Right cardiac atrium (tissue), 5 donors: ENCODE results near the gene GALNT14. TPM values are rescaled to one million over a fixed set of nuclear protein-coding genes. Genes with fewer than 3 reads are reported as not detected.
A peak's percentile ranks its signal among the peaks of the same experiment; 100 is the strongest.
"Not testable (repeated sequence)": the region's sequence is repeated elsewhere in the genome, so short reads cannot be mapped to it uniquely, and the experiment has no call there.

Experiments used
- ATAC-seq, 2 donors: fragments of 200-7000 bp; cut with Tn5 transposase; one replicate each; pipeline versions ENCODE4 v1.8.0 to v1.9.1; 2020; ENCODE audit warnings: moderate library complexity in 2 of 2, mild to moderate bottlenecking in 1 of 2
- DNase-seq, 3 donors: peaks; one replicate each; pipeline ENCODE4 v3.0.0-alpha.2; 2020
- H3K27ac ChIP-seq: one replicate; pipeline ENCODE4 v1.5.1; 2013; ENCODE audit warnings: mild to moderate bottlenecking, low read length, control low read depth, moderate library complexity
- H3K27me3 ChIP-seq: one replicate; pipeline ENCODE4 v1.6.1; 2013; ENCODE audit not compliant: control insufficient read depth, insufficient read depth
- H3K4me1 ChIP-seq: one replicate; pipeline ENCODE4 v1.6.1; 2013; ENCODE audit warnings: low read length; ENCODE audit not compliant: control insufficient read depth, insufficient read depth
- H3K4me3 ChIP-seq: one replicate; pipeline ENCODE4 v1.5.1; 2013; ENCODE audit warnings: low read length, control low read depth
- H3K9me3 ChIP-seq: one replicate; pipeline ENCODE4 v1.6.1; 2013; ENCODE audit warnings: low read length; ENCODE audit not compliant: control insufficient read depth
- WGBS: extraction: QIAGEN DNeasy Blood & Tissue Kit; methylation state at CpG from one replicate; pipeline ENCODE4 v1.1.7; 2013; 5-methylcytosine and 5-hydroxymethylcytosine counted together
- intact Hi-C, 4 donors: fragments of 100-400 bp; cut with DNase I; formaldehyde crosslinking; loops; one replicate each; pipeline versions ENCODE4 v1.11.0 to v1.14.0; 2022 to 2023
- polyA plus RNA-seq: library from polyadenylated mRNA; stranded (reverse); fragments of 200-250 nt; gene quantifications from one replicate; pipeline ENCODE4 v1.2.3, GENCODE V29; 2013
- total RNA-seq, 4 donors: library from RNA; stranded (reverse); fragmentation: NEBNext Ultra II Directional; extraction: Animal tissue kit (Norgen Biotek cat#: 25700); gene quantifications; one replicate each; pipeline ENCODE4 v1.2.1, GENCODE V29; 2021
- donor health status: healthy with polysubstance abuse.
- donor health status: DM: no; HTN: yes; CAD: no.
- donor health status: DM: no; HTN: no; CAD: no.
- donor health status: DM: no; HTN: yes; CAD: no; lungs with severe emphysema.
- donor health status: DM: yes; HTN: yes; CAD: no.

The GALNT14 gene
- total and polyA plus RNA-seq, 5 donors, result 0.21 to 0.25 TPM; not detected in 3

GRCh38 chr2:30914456-30914855, 223.8 kb downstream of the GALNT14 start:
- DNase-seq (no peak), ATAC-seq (no peak)
- intact Hi-C loops, result no loop called here
- no peaks in the 10 kb centered on the region for H3K9me3 ChIP-seq
- H3K27ac ChIP-seq, result no peak overlapping the region
- no peak overlapping the region for H3K4me3 ChIP-seq
- no peaks in the 10 kb centered on the region for H3K4me1 ChIP-seq
- no peaks in the 10 kb centered on the region for H3K27me3 ChIP-seq
- 95% methylated on average over 5 of the region's 5 CpGs for WGBS

DNA sequence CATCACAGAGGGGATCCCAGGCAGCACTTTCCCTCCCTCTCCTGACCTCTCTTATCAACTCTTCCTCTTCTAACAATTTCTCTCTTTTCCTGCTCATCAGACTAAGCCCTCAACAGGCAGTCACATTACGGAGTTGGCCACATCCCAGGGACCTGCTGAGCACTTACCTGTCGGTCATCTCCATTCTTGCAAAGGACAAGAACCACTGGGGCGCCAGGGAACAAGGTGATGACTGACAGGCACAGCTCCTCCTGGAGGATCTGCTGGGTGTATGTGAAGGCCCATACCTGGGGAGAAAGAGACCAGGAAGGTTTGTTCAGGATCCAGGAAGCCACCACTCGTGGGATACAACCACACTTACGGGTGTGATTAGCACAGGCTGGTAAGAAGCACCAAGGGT, 226.2 kb downstream of the GALNT14 start:
- no peak for ATAC-seq
- intact Hi-C loops, result no loop called here

DNA sequence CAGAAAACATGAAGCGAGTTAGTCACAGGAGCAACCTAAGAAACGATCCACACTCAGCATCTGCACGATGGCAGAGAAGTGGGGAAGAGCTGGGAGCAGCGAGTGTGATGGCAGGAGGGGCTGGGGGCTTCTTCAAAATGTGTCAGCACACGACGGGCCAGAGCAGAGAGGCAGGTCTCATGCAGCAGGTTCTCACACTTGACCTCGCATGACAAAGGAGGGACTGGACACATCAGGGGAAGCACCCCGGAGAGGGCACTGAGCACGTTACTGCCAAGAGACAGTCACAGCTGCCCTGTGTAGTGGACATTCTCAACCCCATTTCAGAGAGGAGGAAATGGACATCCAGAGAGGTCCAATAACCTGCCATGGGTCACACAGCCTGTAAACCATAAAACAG, 226.9 kb downstream of the GALNT14 start:
- intact Hi-C loops, result no loop called here
- DNase-seq (no peak), ATAC-seq (no peak)
- Histone ChIP-seq H3K4me1 (no peaks in the 10 kb centered on the region), H3K27ac (no peak overlapping the region), H3K27me3 (no peaks in the 10 kb centered on the region), H3K9me3 (no peaks in the 10 kb centered on the region), H3K4me3 (no peak overlapping the region)
- WGBS, result 86% methylated on average over 9 of the region's 9 CpGs

More for the DNA sequence above, 226.2 kb downstream of the GALNT14 start:
- Histone ChIP-seq H3K27me3 (no peaks in the 10 kb centered on the region), H3K27ac (no peak overlapping the region), H3K9me3 (no peaks in the 10 kb centered on the region), H3K4me1 (no peaks in the 10 kb centered on the region), H3K4me3 (no peak overlapping the region)
- 91% methylated on average over 5 of the region's 5 CpGs for WGBS
- DNase-seq, result no peak

- Histone ChIP-seq H3K4me3 (no peak overlapping the region), H3K9me3 (no peaks in the 10 kb centered on the region), H3K27ac (no peak overlapping the region), H3K4me1 (no peaks in the 10 kb centered on the region), H3K27me3 (no peaks in the 10 kb centered on the region)
- WGBS, result 95% methylated on average over 7 of the region's 7 CpGs
- ATAC-seq, result no peak
- DNase-seq, result no peak
- intact Hi-C loops, result no loop called here
Observed at GRCh38 chr2:30910686-30911085, 227.6 kb downstream of the GALNT14 start.

DNA sequence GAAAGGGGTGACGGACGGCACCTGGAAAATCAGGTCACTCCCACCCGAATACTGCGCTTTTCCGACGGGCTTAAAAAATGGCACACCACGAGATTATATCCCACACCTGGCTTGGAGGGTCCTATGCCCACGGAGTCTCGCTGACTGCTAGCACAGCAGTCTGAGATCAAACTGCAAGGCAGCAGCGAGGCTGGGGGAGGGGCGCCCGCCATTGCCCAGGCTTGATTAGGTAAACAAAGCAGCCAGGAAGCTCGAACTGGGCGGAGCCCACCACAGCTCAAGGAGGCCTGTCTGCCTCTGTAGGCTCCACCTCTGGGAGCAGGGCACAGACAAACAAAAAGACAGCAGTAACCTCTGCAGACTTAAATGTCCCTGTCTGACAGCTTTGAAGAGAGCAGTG, 233.8 kb downstream of the GALNT14 start:
- H3K9me3 ChIP-seq, DNase-seq, intact Hi-C loops, ATAC-seq, H3K4me1 ChIP-seq, H3K4me3 ChIP-seq, H3K27ac ChIP-seq, H3K27me3 ChIP-seq: not testable (repeated sequence)
- 75% methylated on average over 12 of the region's 14 CpGs for WGBS

DNA sequence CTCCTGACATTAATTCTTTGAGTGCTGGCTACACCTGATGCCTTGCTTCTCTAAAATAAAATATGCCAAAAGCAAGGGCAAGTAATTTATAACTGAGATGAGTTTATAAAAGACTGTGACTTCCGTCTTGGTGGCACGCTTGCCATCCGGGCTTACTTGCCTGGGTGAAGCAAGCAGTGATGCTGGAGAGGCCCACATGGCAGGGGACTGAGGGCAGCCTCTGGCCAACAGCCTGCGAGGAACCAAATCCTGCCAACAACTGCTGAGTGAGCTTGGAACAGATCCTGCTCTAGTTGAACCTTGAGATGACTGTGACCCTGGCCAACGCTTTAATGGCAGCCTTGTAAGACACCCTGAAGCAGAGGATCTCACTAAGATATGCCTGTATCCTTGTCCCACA, 234.9 kb downstream of the GALNT14 start:
- no peaks in the 10 kb centered on the region for H3K9me3 ChIP-seq
- H3K4me1 ChIP-seq, result no peaks in the 10 kb centered on the region
- no peak overlapping the region for H3K27ac ChIP-seq
- WGBS, result 90% methylated on average over 5 of the region's 5 CpGs
- no peaks in the 10 kb centered on the region for H3K27me3 ChIP-seq
- ATAC-seq, result no peak
- no peak overlapping the region for H3K4me3 ChIP-seq
- no peak for DNase-seq
- intact Hi-C loops, result no loop called here

DNA sequence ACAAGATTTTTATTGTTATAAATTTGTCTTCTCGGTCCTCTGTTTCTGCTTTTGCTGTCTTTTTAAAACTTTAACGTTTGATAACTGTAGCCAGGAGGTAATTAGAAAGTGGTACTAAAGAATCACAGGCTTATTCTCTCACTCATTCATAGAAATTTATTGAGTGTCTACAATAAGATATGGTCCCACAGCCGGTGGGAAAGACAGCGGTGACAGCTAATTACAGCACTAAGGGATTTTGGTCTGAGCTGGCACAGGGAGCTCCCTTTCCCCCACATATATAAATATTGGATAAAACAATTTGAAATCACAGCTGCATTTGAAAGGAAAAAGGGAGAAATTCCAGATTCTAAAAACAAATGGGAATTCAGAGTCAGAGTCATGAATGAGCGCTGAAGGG, 237.9 kb downstream of the GALNT14 start:
- Histone ChIP-seq H3K9me3 (no peaks in the 10 kb centered on the region), H3K4me3 (no peak overlapping the region), H3K4me1 (no peaks in the 10 kb centered on the region), H3K27ac (no peak overlapping the region), H3K27me3 (no peaks in the 10 kb centered on the region)
- intact Hi-C loops, result no loop called here
- ATAC-seq, result no peak
- DNase-seq, result no peak
- WGBS, result 61% methylated on average over 5 of the region's 5 CpGs

GRCh38 chr2:30899516-30900054, 238.7 kb downstream of the GALNT14 start:
- no peak overlapping the region for H3K4me3 ChIP-seq
- no peaks in the 10 kb centered on the region for H3K9me3 ChIP-seq
- WGBS, result 89% methylated on average over 14 of the region's 14 CpGs
- ATAC-seq, result no peak
- intact Hi-C loops, result no loop called here
- H3K4me1 ChIP-seq, result no peaks in the 10 kb centered on the region
- DNase-seq, result no peak
- no peak overlapping the region for H3K27ac ChIP-seq
- no peaks in the 10 kb centered on the region for H3K27me3 ChIP-seq

DNA sequence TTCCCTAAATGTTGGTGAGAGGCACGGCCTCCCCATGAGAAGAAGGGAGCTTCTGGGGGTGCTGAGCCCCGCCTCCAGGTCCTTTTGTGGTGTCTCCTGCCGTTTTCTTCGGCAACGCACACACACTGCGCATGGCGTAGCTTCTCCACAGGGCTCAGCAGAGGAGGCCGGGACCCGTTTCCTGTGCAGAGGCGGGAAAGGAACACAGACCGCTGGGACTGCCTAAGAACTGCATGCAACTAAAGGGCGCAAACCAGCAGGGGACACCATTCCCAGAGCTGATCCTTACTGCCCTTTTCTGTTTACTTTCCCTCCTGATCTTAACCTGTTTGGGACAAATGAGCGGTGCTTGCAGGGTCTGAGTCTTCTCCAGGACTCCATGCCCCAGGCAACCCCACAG, 240.7 kb downstream of the GALNT14 start:
- ATAC-seq, result no peak
- WGBS, result 92% methylated on average over 13 of the region's 13 CpGs
- Histone ChIP-seq H3K27me3 (no peaks in the 10 kb centered on the region), H3K4me1 (no peaks in the 10 kb centered on the region), H3K4me3 (no peak overlapping the region), H3K9me3 (no peaks in the 10 kb centered on the region), H3K27ac (no peak overlapping the region)
- intact Hi-C loops, result no loop called here
- DNase-seq, result no peak

DNA sequence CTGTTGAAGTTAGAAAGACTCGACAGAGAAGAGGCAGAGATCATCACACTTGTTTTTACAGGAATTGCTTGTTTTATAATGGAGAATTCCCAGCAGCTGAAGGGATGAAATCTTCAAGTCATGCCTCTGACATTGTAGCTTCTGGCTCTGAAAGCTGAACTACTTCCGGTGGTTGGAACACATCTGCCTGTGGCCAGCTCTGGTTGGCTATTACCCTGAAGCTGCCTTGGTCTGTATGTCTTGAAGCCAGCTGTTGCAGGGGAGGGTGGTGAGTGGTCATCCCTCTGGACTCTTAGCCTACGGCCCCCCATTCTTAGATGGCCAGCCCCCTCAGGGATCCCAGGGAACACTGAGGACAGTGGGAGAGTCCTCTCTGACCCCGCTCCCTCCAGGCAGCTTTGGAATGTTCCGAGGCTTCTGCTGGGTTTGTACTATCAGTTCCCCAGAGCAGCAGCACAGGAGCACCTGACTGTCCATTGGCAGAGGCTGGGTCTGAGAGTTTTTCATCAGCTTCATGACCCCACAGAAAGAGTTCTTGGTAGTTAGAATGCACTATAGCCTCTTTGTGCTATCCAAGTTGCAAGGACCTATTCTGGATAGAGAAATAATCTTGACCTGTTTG, 243.6 kb downstream of the GALNT14 start:
- Histone ChIP-seq H3K9me3 (no peaks in the 10 kb centered on the region), H3K27me3 (no peaks in the 10 kb centered on the region), H3K27ac (no peak overlapping the region), H3K4me3 (no peak overlapping the region), H3K4me1 (no peaks in the 10 kb centered on the region)
- intact Hi-C loops, result no loop called here
- WGBS, result 44% methylated on average over 5 of the region's 5 CpGs
- DNase-seq (no peak), ATAC-seq (peak; percentile 50 to 60)

- intact Hi-C loops, result no loop called here
- Histone ChIP-seq H3K27me3 (no peaks in the 10 kb centered on the region), H3K4me3 (no peak overlapping the region), H3K9me3 (no peaks in the 10 kb centered on the region), H3K27ac (no peak overlapping the region), H3K4me1 (no peaks in the 10 kb centered on the region)
- DNase-seq (no peak), ATAC-seq (no peak)
- WGBS, result 55% methylated on average over 7 of the region's 7 CpGs
Observed at GRCh38 chr2:30888852-30889409, 249.3 kb downstream of the GALNT14 start.
